Stimulated activated CD8-positive, alpha-beta memory T cell treated with anti-CD3 and anti-CD28 coated beads, Interleukin-2, amount 100 ng/mL, for 1 hour (primary cell): ENCODE measurements around the gene FTCD.
"Not testable (repeated sequence)": the region's sequence is repeated elsewhere in the genome, so short reads cannot be mapped to it uniquely, and the experiment has no call there.

ENCODE experiments used
- DNase-seq, 2 donors: peaks; one replicate each; pipeline ENCODE4 v3.0.0-alpha.2; 2020; ENCODE audit warnings: low read depth in 2 of 2

The FTCD gene

GRCh38 chr21:46140352-46141003, 14.9 kb downstream of the FTCD start:
- not testable (repeated sequence) for DNase-seq

- no peak for DNase-seq
These were observed 15.7 kb downstream of the FTCD start for GRCh38 chr21:46139686-46140085.

GRCh38 chr21:46138383-46138970, 16.9 kb downstream of the FTCD start:
- no peak for DNase-seq

DNA sequence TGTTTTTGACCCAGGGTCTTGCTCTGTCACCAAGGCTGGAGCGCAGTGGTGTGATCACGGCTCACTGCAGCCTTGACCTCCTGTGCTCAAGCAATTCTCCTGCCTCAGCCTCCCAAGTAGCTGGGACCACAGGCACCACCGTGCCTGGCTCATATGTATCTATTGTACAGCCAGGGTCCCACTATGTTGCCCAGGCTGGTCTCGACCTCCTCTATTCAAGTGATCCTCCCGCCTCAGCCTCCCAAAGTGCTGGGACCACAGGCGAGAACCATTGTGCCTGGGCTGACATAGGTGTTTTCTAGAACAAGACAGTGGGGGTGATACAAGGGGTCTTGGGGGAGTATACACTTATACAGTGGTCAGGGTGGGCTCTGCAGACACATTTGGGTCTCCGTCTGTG, 17.5 kb downstream of the FTCD start:
- DNase-seq: no peak

DNA sequence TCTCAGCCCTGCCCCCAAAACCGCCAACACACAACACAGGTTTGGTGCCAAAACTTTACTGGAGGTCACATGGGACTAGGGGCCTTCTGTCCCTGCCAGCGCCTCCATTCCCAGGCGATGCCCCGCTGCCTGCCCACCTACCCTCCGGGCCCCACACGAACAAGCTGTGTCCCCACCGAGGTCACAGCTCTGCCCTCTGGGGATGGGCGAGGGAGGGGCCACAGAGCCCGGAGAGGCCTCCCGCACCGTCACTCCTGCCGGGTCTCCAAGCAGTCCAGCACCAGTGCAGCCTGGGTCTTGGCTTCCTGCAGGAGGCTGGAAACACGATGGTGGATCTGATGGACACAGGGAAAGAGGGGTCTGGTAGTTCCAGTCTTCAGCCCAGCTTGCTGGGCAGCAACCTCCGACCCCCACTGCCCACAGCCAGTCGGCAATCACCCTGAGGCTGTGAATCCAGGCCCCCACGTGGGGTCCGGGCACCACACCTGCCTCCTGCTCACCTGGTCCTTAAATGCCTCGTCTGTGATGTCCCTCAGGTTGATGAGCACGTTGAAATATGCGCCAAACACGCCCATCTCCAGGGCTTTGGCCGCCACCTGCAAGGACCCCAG, 18.5 kb downstream of the FTCD start:
- no peak for DNase-seq

- DNase-seq: no peak
These were observed 19.5 kb downstream of the FTCD start for GRCh38 chr21:46135782-46136395.

DNA sequence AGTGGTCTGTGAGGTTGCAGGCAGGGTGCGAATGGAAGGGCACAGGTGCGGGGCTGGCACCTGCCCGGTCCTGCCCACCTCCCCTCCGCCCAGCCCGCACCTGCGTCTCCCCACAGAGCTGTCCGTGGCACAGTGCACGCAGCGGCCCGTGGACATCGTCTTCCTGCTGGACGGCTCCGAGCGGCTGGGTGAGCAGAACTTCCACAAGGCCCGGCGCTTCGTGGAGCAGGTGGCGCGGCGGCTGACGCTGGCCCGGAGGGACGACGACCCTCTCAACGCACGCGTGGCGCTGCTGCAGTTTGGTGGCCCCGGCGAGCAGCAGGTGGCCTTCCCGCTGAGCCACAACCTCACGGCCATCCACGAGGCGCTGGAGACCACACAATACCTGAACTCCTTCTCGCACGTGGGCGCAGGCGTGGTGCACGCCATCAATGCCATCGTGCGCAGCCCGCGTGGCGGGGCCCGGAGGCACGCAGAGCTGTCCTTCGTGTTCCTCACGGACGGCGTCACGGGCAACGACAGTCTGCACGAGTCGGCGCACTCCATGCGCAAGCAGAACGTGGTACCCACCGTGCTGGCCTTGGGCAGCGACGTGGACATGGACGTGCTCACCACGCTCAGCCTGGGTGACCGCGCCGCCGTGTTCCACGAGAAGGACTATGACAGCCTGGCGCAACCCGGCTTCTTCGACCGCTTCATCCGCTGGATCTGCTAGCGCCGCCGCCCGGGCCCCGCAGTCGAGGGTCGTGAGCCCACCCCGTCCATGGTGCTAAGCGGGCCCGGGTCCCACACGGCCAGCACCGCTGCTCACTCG, 23.3 kb downstream of the FTCD start:
- no peak for DNase-seq

GRCh38 chr21:46131588-46131837, 23.9 kb downstream of the FTCD start:
- no peak for DNase-seq

GRCh38 chr21:46130831-46131587, 24.4 kb downstream of the FTCD start:
- DNase-seq: no peak

- no peak for DNase-seq
These were observed 25.3 kb downstream of the FTCD start for GRCh38 chr21:46129846-46130651.

- no peak for DNase-seq
These were observed 26.3 kb downstream of the FTCD start for GRCh38 chr21:46128933-46129571.

- DNase-seq: no peak
These were observed 27.1 kb downstream of the FTCD start for GRCh38 chr21:46128106-46128932.

- no peak for DNase-seq
These were observed 27.9 kb downstream of the FTCD start for GRCh38 chr21:46127239-46128105.

GRCh38 chr21:46126309-46127238, 28.8 kb downstream of the FTCD start:
- DNase-seq: no peak

GRCh38 chr21:46125846-46126301, 29.5 kb downstream of the FTCD start:
- no peak for DNase-seq

GRCh38 chr21:46124926-46125845, 30.2 kb downstream of the FTCD start:
- DNase-seq: no peak
